OCI-LY7 (cell line): ENCODE measurements around the gene FLOT2. TPM values are rescaled to one million over a fixed set of nuclear protein-coding genes. Genes with fewer than 3 reads are reported as not detected.

Source experiments
- BruUV-seq: library from RNA; stranded (reverse); fragments of 400-500 nt; replicated peaks from 2 replicates; lab custom pipeline; 2021; lab: Mats Ljungman, UMichigan
- CTCF ChIA-PET: fragments of 300-600 bp; sonication (Branson Sonifier 250); formaldehyde crosslinking; loops from one replicate; lab custom pipeline; 2022; ENCODE audit warnings: antibody characterized with exemption; ENCODE audit not compliant: unreplicated experiment; lab: Charles Lee
- POLR2A ChIA-PET: fragments of 300-600 bp; sonication (Branson Sonifier 250); formaldehyde crosslinking; loops from one replicate; lab custom pipeline; 2022; ENCODE audit warnings: antibody characterized with exemption; lab: Charles Lee
- DNase-seq: peaks from one replicate; pipeline ENCODE4 v3.0.0-alpha.2; 2015; ENCODE audit warnings: low spot score
- H2AFZ ChIP-seq: fragments of 200-600 bp; sonication (generic), shearing (Covaris generic); 2 replicates; pipeline ENCODE4 v1.6.1; 2014; ENCODE audit warnings: mild to moderate bottlenecking, antibody characterized with exemption, low read length, moderate library complexity
- H3K27ac ChIP-seq: fragments of 200-600 bp; sonication (generic); 2 replicates; pipeline ENCODE4 v1.5.1; 2014; ENCODE audit warnings: mixed run types, low read depth, mild to moderate bottlenecking, moderate library complexity, low read length, inconsistent platforms; ENCODE audit not compliant: poor library complexity, severe bottlenecking
- H3K36me3 ChIP-seq: fragments of 200-600 bp; sonication (generic); 2 replicates; pipeline ENCODE4 v1.6.1; 2014; ENCODE audit warnings: mild to moderate bottlenecking, antibody characterized with exemption, low read length, moderate library complexity, mixed read lengths; ENCODE audit not compliant: insufficient read depth
- H3K4me1 ChIP-seq: fragments of 200-600 bp; sonication (generic); 2 replicates; pipeline ENCODE4 v1.5.1; 2014; ENCODE audit warnings: mild to moderate bottlenecking, low read length; ENCODE audit not compliant: insufficient read depth, poor library complexity, severe bottlenecking
- H3K4me2 ChIP-seq: fragments of 200-600 bp; sonication (generic); 2 replicates; pipeline ENCODE4 v1.6.1; 2014; ENCODE audit warnings: mild to moderate bottlenecking, low read length
- H3K4me3 ChIP-seq: fragments of 200-600 bp; sonication (generic); 2 replicates; pipeline ENCODE4 v1.5.1; 2014; ENCODE audit warnings: mild to moderate bottlenecking, low read depth, low read length; ENCODE audit not compliant: poor library complexity, severe bottlenecking
- H3K79me2 ChIP-seq: fragments of 200-600 bp; sonication (generic); 2 replicates; pipeline ENCODE4 v1.6.1; 2016; ENCODE audit warnings: low read depth, mild to moderate bottlenecking, low read length, moderate library complexity, mixed read lengths; ENCODE audit not compliant: insufficient read depth
- H3K9me2 ChIP-seq: fragments of 200-600 bp; sonication (generic); 2 replicates; pipeline ENCODE4 v1.6.1; 2016; ENCODE audit warnings: mild to moderate bottlenecking, low read length, mixed read lengths; ENCODE audit not compliant: insufficient read depth
- H3K9me3 ChIP-seq: fragments of 200-600 bp; sonication (generic); 2 replicates; pipeline ENCODE4 v1.6.1; 2014; ENCODE audit warnings: mild to moderate bottlenecking, mixed run types, low read length, mixed read lengths
- H4K20me1 ChIP-seq: fragments of 200-600 bp; sonication (generic); 2 replicates; pipeline ENCODE4 v1.6.1; 2014; ENCODE audit warnings: mild to moderate bottlenecking, antibody characterized with exemption, low read length, moderate library complexity, mixed read lengths; ENCODE audit not compliant: insufficient read depth
- EZH2phosphoT487 ChIP-seq: fragments of 200-600 bp; sonication (generic); IDR thresholded peaks from 2 replicates; pipeline ENCODE4 v1.6.1; 2018; ENCODE audit warnings: low read depth, borderline replicate concordance, mild to moderate bottlenecking, mixed run types, antibody characterized with exemption, low read length, moderate library complexity, mixed read lengths
- intact Hi-C: fragments of 100-400 bp; cut with micrococcal nuclease; formaldehyde crosslinking; loops from one replicate; pipeline ENCODE4 v1.10.0; 2022; ENCODE audit not compliant: unreplicated experiment
- total RNA-seq, 2 experiments: library from RNA; depleted of rRNA in 1 of 2; stranded (reverse); fragments of >200 nt in 1 of 2; shearing (Covaris generic) in 1 of 2; gene quantifications; 2 replicates each; pipeline ENCODE4 v1.2.3, GENCODE V29; 2014 to 2022
- TF ChIP-seq, protein P1 (sequence below): fragments of 200-600 bp; sonication (generic); conservative IDR thresholded peaks from 2 replicates; pipeline ENCODE4 v1.5.1; 2014; ENCODE audit warnings: mild to moderate bottlenecking, antibody characterized with exemption, low read length, moderate library complexity, mixed read lengths

FLOT2 gene
- total RNA-seq, 2 experiments from 2014 or later = 46.5 to 122 TPM

DNA sequence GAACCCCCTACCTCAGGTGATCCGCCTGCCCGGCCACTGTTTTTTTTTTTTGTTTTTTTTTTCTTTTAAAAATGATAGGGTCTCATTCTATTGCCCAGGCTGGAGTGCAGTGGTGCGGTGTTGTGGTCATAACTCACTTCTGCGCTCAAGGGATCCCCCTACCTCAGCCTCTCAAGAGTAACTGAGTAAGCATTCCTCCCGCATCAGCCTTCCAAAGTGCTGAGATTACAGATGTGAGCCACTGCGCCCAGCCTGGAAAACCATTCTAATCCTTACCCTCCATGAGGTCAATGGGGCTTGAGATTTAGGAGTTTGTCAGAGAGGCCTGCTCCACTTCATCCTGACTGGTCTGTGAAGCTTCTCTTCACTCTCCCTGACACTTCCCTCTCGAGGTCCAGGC lies 30.3 kb downstream of the FLOT2 start:
- Histone ChIP-seq H3K79me2 (no peaks in the 10 kb centered on the region), H3K9me3 (no peaks in the 10 kb centered on the region), H3K4me1 (peaks cover 25% of the 10 kb centered on the region), H3K4me3 (no peak overlapping the region), H4K20me1 (no peaks in the 10 kb centered on the region), H3K36me3 (no peaks in the 10 kb centered on the region), H3K27ac (no peak overlapping the region), H3K9me2 (no peaks in the 10 kb centered on the region), H3K4me2 (no peak overlapping the region), H2AFZ (peak overlapping the region; percentile 73)
- TF ChIP-seq EZH2phosphoT487 = no peak
- TF ChIP-seq, protein P1, sequence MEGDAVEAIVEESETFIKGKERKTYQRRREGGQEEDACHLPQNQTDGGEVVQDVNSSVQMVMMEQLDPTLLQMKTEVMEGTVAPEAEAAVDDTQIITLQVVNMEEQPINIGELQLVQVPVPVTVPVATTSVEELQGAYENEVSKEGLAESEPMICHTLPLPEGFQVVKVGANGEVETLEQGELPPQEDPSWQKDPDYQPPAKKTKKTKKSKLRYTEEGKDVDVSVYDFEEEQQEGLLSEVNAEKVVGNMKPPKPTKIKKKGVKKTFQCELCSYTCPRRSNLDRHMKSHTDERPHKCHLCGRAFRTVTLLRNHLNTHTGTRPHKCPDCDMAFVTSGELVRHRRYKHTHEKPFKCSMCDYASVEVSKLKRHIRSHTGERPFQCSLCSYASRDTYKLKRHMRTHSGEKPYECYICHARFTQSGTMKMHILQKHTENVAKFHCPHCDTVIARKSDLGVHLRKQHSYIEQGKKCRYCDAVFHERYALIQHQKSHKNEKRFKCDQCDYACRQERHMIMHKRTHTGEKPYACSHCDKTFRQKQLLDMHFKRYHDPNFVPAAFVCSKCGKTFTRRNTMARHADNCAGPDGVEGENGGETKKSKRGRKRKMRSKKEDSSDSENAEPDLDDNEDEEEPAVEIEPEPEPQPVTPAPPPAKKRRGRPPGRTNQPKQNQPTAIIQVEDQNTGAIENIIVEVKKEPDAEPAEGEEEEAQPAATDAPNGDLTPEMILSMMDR = no peak
- POLR2A ChIA-PET = interaction anchor here (0.9 kb wide), 1 partner anchor 25 kb away, joined by 4 read pairs; the partner anchor contains the start of gene FAM222B
- BruUV-seq = no TSS peak
- intact Hi-C loops = no loop called here
- DNase-seq = no peak
- CTCF ChIA-PET = no interaction called here

DNA sequence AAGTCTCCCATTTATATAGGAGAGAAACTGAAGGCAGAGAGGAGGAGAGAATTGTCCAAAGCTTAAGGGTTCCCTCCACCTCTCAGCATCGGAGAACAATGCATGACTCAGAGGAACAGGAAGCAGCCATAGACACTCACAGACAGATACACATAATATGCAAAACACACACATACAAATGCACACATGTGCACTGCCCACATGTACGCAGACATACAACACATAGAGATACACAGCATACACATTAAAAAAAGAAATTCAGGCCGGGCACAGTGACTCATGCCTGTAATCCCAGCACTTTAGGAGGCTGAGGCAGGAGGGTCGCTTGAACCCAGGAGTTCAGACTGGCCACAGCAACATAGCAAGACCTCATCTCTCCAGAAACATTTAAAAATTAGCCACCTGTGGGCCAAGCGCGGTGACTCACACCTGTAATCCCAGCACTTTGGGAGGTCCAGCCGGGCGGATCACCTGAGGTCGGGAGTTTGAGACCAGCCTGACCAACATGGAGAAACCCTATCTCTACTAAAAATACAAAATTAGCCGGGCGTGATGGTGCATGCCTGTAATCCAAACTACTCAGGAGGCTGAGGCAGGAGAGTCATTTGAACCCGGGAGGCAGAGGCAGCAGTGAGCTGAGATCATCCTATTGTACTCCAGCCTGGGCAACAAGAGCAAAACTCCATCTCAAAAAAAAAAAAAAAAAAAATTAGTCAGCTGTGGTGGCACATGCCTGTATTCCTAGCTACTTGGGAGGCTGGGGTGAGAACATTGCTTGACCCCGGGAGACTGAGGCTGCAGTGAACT lies 31.4 kb downstream of the FLOT2 start:
- Histone ChIP-seq H3K4me1 (peaks cover 20% of the 10 kb centered on the region), H4K20me1 (no peaks in the 10 kb centered on the region), H3K4me3 (no peak overlapping the region), H2AFZ (peak overlapping the region; percentile 71; the same call in 1 of the 2 replicates), H3K27ac (peak overlapping the region; percentile 46), H3K36me3 (peaks cover 8% of the 10 kb centered on the region), H3K79me2 (no peaks in the 10 kb centered on the region), H3K4me2 (peak overlapping the region; percentile 40), H3K9me2 (no peaks in the 10 kb centered on the region), H3K9me3 (no peaks in the 10 kb centered on the region)
- peak; percentile 56 for DNase-seq
- intact Hi-C loops = no loop called here
- CTCF ChIA-PET = interaction anchor here (0.6 kb wide), 1 partner anchor 33 kb away, joined by 3 read pairs; no protein-coding TSS in a partner anchor
- POLR2A ChIA-PET = interaction anchor here (0.6 to 1.2 kb wide), 4 partner anchors 10 to 457 kb away, joined by 3 to 6 read pairs (median 4); partner anchors contain the start of gene FAM222B
- no TSS peak for BruUV-seq
- TF ChIP-seq, protein P1 = no peak
- no peak for TF ChIP-seq EZH2phosphoT487
